HG02840 (cell line): ENCODE measurements around the gene RNF144A.
"Not testable (repeated sequence)": the region's sequence is repeated elsewhere in the genome, so short reads cannot be mapped to it uniquely, and the experiment has no call there.

ENCODE experiments used
- ATAC-seq: cut with Tn5 transposase; IDR thresholded peaks from one replicate; pipeline ENCODE4 v1.9.1; 2021; ENCODE audit warnings: mild to moderate bottlenecking, moderate library complexity, moderate number of reproducible peaks; ENCODE audit not compliant: unreplicated experiment, low FRiP score

Gene RNF144A

GRCh38 chr2:6927186-6927585, 10.0 kb downstream of the RNF144A start:
- ATAC-seq, result no peak

- ATAC-seq, result no peak
These were observed 10.5 kb downstream of the RNF144A start for GRCh38 chr2:6927753-6928152.

DNA sequence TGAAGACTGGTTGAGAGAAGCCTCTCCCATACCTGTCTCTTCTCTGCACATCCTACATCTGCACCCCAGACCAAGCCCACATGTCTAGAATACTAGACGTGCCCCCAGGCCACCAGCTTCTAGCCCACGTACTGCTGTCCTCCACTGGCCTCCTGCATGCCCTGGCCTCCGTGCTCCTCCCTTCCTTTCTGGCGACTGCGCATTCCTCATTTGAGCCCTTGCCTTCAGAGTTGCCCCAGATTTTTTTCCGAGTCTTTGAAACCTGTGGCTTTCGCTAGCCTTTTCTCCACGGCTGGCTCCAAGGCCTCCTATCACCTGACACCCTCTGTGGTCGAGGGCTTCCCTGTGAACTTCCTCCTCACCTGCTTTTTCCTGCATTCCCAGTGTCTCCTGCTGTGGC, 11.2 kb downstream of the RNF144A start:
- ATAC-seq, result no peak

GRCh38 chr2:6929196-6929819, 12.1 kb downstream of the RNF144A start:
- no peak for ATAC-seq

GRCh38 chr2:6930923-6931647, 13.9 kb downstream of the RNF144A start:
- ATAC-seq, result no peak

- no peak for ATAC-seq
These were observed 14.5 kb downstream of the RNF144A start for GRCh38 chr2:6931753-6932152.

DNA sequence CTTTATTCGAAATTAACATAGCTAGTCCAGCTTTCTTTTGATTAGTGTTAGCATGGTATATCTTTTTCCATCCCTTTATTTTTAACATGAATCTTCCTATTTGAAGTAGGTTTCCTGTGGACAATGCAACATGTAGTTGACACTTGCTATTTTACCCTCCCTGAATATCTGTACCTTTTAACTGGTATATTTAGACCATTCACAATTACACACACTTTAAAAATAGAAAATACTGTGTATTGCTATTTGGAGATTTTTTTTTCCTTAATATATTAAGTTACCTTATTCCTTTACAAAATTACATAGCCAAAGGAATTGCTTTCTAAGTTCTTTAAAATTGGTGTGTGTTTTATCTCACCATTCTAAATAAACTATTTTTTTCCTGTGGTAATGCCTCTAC, 15.0 kb downstream of the RNF144A start:
- ATAC-seq, result no peak

GRCh38 chr2:6932828-6933227, 15.6 kb downstream of the RNF144A start:
- ATAC-seq, result no peak

GRCh38 chr2:6933911-6934310, 16.7 kb downstream of the RNF144A start:
- ATAC-seq, result no peak

- no peak for ATAC-seq
These were observed 17.1 kb downstream of the RNF144A start for GRCh38 chr2:6934345-6934744.

- ATAC-seq, result no peak
These were observed 17.8 kb downstream of the RNF144A start for GRCh38 chr2:6934758-6935651.

DNA sequence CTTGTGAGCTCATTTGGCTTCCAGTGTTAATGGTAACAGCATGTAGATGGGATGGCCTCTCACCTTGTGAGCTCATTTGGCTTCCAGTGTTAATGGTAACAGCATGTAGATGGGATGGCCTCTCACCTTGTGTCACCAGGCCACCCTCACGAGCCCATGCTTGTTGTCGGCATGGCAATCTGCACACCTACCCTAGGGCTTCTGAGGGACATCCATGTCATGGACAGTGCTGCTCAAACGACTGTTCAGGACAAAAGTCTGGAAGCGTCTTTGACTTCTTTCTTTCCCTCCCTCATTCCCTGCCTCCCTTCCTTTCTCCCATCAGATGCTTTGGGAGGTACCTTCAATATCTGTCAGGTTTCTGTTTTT, 18.4 kb downstream of the RNF144A start:
- not testable (repeated sequence) for ATAC-seq

- ATAC-seq, result no peak
These were observed 19.9 kb downstream of the RNF144A start for GRCh38 chr2:6937157-6937556.

GRCh38 chr2:6937582-6937981, 20.4 kb downstream of the RNF144A start:
- no peak for ATAC-seq

DNA sequence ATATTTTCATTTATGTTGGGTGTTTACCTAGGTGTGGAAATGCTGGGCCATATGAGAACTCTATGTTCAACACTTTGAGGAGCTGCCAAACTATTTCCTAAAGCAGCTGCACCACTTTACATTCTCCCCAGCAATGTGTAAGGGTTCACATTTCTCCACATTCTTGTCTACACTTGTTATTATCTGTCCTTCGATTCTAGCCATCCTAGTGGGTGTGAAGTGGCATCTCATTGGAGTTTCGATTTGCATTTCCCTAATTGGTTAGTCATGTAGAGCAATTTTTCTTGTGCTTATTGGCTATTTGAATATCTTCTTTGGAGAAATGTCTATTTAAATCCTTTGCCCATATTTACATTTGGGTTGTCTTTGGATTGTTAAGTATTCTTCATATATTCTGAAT, 21.9 kb downstream of the RNF144A start:
- no peak for ATAC-seq

DNA sequence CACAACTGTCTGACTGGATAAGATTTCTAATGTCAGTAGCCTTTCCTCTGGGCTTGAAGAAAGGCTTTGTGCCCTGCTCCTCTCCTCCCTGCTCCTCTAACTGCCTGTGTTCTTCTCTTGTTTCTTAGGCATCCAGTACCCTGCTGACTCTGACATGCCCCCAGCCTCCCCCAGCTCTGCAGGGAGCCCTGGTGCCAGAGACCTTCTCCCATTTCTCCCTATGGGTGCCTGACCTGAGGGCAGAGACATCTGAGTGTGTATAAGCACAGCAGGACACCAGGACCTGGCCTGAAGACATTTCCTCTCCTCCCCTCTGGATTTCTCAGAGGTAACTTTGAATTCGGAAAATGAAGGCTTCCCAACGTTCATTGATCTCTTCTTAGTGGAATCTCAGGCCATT, 23.6 kb downstream of the RNF144A start:
- ATAC-seq, result no peak

DNA sequence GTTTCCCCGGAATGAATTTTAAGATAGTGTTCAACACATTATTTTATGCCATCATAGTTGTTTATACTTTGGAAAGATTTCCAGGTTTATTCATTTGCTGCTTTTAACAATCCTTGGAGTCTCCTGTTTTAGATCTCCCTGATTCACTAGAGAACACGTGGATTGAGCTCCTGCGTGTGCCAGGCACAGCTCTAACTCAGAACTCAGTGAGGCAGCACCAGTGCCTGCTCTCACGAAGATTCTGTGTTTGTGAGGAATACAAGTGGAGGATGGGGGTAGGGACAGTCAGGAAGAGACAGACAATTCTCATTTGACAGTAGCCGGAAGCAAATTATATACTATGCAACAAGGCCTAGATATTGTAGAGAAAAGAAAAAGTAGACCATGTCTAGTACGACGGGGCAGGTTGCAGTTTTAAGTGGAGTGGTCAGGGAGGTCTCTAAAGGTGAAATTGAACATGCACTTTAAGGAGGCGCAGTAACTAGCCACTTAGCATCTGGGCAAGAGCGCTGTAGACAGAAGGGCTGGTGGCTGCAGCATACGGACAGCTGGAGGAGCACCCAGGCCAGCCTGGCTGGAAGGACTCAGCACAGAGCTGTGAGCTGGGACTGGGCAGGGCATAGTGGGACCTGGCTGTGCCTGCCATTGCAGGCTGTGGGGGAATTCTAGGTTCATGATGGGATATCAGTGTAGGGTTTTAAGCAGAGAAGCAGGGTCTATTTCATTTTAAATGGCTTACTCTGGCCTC, 24.3 kb downstream of the RNF144A start:
- ATAC-seq, result no peak

GRCh38 chr2:6942848-6943247, 25.6 kb downstream of the RNF144A start:
- ATAC-seq, result no peak

DNA sequence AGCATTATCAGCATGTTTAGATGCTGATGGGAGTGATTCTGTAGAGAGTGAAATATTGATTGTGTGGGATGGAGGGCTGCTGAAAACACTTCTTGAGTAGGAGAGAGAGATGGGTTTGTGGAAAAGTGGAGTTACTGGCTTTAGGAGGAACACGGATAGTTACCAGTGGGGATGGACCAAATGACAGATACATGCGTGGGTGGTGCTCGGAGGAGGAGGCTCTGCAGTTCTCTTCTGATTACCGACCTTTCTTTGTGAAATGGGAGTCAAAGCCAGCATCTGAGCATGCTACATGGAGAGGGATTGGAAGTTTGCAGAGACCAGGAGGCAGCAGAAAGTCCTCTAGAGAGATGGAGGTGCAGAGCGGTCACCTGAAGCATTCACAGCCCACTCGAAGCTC, 26.3 kb downstream of the RNF144A start:
- ATAC-seq, result no peak

DNA sequence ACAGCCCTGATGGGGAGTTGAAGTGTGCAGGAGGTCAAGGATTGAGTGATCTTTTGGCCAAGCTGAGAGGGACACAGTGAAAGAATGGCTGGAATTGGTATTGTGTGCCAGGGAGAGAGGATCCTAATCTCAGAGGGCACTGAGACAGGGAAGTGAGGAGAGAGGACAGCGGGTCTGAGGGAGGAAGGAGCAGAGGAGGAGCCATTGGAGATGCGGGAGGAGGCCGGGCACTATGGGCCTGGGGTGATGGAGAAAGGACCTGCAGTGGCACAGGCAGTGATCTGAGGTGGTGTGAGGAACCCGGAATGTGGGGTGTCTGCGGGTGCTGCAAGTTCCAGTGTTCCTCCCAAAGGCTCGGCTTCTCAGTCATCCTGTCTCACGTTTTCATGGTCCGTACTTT, 26.8 kb downstream of the RNF144A start:
- ATAC-seq, result no peak

DNA sequence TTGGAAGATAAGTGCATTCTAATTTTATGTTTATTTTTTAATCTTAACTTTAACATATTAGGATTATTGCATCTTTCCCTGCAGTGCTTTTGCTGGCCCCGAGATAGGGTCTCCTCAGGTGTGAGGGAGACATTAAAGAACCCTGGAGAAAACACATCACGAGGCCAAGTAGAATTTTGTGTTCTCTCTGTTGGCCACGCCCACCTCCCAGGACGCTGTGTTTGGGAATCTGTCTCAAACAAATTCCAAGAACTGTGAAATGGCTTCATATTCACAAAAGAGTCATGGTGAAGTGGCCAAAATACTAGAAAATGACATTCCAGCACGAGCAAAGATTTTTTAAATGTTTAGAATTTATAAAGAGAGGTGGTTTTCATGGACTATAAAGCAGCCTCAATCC, 27.3 kb downstream of the RNF144A start:
- ATAC-seq, result no peak
